ENCODE measurements around the gene RFT1.

The RFT1 gene

DNA sequence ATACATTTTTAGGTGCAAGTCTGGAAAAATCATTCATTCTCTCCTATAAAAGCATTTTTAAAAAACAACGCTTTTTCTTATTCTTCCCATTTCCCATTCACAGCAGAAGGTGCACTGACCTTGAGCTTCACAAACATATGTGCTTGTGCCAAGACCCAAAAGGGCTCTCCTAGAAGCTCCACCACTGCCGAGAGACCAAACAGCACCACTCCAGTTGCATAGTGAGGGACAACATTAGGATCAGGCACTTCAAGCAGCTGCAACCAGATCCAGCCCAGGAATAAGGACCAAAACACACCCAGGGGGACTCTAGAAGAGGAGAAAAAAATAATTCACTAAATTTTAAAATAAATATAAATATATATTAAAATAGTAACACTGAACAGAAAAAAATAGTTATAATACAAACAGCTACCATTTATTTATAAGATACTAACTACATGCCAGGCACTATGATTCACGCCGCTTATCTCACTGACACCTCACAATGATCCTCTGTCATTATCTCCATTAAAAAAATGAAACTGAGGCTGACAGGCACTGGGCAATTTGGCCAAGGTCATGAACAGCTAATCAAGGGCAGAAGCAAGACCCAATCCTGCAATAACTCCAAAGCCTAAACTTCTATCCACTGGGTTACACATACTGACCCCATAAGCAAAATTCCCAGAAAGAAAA is 7.8 kb downstream of the RFT1 start:
- DNase-seq, result no peak

DNA sequence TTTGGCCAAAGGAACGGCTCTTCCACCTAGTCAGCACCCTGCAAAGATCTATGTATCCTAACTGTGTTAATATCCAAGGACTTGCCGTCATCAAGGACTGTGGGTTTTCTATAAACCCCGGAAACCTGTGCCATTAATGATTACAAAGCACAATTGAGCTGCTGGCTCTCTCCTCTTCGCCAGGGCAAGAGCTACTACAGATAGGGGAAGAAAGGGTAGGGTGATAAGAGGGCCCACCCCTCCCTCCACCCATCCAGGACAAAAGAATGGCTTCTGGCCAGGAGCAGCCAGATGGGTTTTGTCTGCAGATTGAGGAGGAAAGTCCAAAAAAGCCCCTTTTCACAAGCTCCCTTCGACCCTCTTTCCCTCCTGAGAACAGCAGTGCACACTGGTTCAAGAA is 9.9 kb downstream of the RFT1 start:
- DNase-seq, result no peak

DNA sequence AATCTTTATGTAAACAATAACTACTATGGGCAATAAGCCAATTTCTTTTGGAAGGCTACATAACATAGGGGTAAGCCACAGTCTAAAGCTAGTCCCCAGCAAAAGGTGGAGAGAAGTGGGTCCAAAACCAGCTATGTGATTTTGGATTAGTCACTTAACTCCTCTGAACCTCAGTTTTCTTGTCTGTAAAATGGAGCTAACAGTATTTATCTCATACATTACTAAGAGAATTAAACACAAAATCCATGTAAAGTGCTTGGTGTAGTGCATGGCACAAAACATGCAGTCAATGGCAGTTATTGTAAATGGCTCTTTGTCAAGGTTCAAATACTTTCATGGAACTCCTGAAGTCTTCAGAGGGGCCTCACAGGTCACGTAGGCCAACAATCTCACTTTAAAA is 13.3 kb downstream of the RFT1 start:
- no peak for DNase-seq

DNA sequence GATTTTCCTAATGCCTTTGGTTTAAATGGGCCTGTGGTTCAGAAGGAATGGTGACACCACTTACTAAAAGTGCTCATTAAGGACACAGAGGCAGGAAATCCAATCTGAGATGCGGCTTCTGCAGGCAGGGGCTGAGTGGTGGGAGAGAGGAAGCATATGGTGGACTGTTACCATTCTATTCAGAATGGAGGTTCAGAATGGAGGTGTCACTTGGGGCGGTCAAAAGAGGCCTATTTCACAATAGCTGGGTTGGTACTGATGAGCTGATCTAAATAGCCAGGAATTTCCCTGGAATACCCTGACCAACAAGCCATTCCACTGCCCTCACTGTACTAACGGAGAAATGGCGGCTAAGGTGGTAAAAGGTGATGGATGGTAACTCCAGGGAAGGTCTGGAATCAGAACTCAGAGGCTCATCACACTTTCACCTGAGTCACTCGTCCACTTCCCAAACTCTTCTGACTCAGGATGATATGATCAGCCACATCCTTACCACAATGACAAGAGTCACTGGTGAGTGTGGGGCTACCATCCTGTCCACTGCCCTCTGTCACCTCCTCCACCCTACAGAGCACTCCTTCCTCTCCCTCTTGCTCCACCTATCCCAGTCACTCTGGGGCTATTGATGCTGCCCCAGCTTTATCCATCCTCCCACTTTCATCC is 15.7 kb downstream of the RFT1 start:
- no peak for DNase-seq

DNA sequence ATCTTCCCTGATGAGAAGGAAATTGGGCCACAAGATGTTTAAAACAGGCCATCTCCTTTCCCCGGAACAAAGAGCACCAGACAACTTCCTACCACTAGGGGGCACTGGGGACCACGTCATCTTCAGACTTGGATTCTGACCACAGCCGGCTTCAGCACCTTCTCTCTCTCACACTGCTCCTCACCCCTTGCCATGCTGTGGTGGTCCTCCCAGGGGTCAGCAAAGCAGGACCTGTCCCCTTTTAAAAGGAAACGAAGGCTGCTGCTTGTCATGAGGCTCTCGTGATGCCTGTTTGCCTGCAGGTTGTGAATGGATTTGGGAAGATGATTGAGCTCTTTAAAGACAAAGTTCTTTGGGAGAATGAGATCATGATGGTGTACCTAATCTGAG is 16.2 kb downstream of the RFT1 start:
- peak; percentile 66 for DNase-seq

DNA sequence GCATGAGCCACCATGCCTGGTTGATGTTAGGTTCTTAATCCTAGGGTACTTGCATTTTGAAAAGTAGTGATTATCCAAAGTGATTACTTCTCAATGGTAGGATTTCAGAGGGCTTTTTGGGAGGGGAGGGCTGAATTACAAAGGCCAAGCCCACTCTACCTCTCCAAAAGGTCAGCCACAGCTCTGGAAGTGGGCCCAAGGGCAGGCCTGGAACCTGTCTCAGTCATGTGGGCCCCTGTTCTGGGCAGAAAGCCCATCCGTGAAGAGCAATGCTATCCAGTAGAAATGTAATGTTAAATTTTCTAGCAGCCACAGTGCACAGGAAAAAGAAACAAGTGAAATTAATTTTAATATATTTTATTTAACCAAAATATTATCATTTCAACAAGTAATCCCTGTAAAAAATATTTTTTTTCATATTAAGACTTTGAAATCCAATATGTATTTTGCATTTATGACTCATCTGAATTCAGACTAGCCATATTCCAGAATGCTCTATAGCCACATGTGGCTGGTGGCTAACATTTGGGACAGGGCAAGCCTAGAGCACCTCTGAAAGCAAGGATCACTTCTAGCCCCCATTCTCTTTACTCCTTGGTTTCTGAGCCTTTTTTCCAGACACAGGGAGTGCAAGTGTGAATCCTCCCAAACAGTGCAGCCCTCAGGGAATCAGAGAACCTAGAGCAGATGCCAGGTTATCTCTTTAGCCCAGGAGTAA is 16.8 kb downstream of the RFT1 start:
- DNase-seq, result no peak

DNA sequence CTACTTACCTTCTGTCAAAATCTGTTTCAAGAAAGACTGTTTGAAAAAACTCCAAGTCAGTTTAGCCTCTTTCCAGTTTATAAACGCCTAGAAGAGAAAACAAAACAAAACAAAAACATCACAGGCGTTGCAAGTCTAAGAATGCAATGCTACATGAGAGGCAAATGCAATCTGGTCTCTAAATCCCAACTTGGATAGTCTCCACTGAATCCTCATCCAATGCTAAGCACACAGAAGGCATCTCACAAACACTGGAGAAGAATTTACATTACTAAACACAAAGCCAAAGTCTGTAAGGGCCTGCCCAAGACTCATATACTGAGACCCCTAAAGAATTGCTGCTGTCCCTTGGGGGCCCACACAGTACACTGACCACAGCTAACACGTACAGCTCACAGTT is 18.4 kb downstream of the RFT1 start:
- DNase-seq, result no peak

DNA sequence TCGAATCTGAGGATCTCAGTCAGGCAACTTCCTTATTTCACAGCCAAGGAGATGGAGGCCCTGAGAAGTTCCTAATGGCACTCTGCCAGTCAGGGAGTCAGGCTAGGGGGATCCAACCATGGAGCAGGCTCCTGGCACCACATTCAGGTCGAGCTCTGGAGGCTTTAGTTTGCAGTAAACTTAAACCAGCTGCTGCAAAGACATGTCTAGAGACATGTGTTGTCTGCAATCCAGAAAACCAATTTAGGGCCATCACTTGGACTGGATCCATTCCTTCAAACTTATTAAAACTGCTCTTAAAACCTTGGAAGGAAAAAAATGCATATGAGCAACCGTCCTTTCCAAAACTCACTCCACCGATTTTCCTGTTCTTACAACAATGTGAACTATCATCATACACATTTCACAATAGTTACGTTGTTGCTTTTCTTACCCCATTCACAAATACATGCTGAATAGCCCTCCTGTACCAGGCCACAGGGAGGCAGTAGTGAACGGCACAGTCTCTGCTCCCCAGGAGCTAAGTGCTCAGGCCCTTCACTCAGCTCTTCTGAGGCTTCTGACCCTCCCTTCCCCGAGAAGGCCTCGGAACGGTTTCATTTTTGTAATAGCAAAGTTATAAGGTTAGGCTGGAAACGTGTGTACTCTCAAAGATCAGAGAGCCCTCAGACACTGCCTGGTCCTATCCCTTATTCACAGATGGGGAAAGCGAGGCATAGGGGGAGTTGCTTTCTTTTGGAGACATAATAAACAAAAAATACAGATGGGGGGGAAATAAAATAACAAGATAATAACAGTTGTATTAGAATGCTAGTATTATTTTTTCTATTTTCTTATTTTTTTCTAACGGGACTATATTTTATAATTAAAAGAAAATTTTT is 20.1 kb downstream of the RFT1 start:
- DNase-seq, result no peak

DNA sequence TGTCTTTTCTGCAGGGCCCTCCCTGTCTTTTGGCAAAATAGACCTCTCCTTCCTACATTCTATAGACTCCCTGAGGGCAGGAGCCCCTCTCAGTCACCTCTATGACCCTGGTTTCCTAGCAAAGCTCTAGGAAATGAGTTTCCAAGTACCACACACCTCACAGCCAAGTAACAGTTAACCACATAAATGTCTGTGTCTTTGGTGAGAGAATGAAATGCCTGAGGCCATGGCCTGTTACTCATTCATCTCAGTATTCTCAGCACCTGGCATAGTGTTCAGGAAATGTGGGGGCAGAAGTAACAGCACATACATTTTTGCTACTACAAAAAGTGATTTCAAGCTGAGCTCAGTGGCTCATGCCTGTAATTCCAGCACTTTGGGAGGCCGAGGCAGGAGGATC is 21.0 kb downstream of the RFT1 start:
- DNase-seq, result peak; percentile 13

DNA sequence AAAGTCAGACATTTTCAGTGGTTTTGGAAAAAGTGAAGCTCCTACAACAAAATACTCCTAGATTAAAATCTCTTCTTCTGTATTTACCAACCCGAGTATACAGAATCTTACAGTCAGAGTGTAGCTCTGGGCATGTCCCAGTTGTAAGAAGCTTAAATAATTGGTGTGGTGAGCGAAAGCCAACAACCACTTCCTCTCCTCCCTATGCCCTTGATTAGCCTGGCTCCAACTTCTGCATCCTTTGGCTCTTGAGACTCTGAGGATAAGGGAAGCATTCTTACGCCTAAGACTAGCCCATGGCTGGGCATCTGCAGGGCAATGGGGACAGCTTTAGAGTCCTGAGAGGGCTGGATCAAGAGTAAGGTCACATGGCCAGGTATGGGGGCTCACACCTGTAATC is 25.5 kb downstream of the RFT1 start:
- no peak for DNase-seq

DNA sequence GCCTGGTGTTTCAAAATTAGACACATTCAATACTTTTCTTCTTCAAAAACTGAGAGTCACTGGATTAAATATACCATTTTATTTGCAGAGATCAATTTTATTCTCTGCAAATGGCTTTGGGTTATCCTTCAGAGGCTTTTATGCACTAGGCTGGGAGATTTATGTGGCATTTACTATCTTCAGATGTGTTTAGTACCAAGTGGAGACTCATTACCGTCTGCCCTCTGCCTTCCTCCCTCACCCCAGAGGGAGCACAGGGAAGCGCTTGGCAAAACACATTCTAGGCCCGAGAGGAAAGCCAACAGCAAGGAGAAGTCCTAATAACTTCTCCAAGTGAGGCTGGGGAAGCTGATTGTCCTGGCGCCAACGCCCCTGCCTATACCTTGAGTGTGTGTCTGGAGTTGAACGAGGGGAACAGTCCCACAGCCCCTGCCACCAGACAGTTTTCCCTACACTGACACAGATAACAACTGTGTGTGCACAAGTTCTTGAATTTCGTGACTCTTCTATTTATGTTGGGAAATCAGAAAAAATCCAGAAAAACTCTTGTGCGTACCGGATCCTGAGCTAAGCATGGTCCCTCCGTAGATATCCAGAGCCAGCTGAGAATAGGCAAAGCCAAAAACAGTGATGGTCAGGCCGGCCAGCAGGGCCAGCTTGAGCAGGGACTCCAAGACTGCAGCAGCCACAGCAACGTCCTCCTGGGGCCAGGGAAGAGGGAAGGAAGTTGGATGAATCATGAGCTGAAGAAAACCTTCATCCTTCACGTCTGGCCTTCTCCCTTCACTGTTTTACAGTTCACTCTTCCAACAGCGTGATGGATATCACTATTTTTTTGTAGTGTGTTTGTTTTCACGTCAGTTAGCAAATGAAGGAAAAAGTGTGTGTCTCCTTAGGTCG is 26.6 kb downstream of the RFT1 start:
- no peak for DNase-seq

DNA sequence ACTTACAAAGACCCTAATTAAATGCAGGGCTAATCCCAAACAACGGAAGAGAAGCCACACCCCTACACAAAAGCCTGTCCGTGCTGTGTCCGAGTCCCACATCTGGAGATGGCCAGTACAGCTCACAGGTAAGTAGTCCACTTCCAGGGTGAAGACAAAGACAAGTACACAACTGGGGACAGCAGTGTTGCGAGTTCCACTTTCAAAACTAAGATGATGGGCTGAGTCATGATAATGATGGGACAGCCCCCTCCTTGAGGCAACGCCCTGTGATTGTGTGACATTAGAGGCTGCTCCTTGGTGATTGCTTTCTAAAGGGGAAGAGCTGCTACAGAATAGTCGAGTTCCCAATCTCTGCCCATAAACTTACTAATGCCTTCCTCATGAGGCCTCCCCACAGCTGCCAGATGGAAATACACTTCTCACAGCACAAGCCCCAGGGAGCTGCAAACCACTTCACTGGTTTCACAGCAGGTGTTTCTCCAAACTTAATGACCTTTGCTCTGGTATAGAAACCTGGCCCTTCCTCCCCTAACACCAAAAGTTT is 27.6 kb downstream of the RFT1 start:
- no peak for DNase-seq

DNA sequence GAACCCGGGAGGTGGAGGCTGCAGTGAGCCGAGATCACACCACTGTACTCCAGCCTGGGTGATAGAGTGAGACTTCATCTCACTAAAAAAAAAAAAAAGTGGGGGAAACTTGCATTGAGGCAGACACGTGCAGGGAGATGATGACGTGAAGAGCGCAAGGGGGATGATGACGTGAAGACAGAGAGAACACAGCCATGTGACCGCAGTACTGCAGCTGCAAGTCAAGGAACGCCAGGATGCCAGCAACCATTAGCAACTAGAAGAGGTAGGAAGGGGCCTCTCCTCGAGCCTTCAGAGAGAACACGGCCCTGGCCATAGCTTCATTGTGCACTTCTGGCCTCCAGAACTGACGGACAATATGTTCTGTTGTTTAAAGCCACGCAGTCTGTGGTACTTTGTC is 28.3 kb downstream of the RFT1 start:
- DNase-seq, result no peak

DNA sequence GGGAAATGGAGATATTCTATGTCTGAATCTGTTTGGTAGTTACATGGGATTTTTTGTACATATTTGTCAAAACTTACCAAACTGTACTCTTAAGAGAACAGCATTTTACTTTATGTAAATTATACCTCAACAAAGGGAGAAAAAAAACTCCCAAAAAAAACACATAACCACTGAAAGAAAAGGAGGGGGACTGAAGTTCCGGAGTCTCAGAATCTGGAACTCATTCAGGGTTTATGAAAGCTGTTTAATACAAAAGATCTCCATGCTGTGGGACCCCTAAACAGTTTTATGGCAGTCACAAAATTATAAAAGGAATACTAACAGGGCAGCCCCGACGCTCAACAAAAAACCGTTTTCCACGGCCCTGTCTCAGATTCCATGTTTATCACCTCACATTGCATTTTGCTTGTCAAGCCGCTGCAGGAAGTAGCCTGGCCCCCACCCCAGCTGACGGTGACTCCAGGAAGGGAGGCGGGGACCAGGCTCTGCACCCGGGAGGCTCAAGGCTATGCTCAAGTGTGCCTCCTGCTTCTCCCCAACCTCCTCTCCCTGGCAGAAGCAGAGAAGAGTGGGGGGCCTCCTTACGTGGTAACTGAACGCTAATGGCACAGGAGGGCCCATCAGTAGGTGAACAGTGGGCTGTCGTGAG is 29.3 kb downstream of the RFT1 start:
- DNase-seq, result no peak

DNA sequence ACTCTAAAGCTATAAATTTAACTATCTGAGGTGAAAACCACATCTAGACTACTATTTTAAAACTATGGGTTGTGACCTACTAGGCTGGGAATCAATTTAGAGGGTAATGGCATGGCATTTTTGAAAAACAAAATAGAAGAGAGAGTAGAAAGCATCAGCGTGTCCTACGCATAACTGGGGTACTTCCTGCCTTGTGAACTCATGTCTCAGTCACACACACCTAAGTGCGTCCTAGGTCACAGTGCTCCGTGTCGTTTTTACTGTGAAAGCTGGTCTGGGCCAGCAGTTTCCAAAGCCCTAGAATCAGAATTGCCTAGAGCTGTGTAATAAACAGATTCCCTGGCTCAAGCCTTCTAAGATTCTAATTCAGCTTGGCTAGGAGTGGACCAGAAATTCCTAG is 32.3 kb downstream of the RFT1 start:
- DNase-seq, result no peak

DNA sequence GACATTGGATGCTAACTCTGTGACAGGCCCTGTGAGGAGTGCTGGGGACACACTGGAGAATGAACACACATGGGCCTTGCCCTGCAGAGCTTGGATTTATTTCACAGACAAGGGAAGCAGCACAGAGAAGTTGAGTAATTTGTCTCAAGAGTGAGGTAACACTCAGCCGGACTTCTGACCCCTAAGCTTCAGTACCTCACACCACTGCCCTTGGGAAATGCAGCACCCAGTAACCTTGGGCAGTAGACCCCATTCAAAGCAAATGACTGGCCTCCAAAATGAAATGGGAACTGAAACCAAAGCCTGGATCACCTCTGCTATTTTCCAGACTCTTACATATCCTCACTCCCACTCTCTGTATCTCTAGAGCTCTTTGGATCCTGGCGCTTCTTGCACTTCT is 37.3 kb downstream of the RFT1 start:
- no peak for DNase-seq

DNA sequence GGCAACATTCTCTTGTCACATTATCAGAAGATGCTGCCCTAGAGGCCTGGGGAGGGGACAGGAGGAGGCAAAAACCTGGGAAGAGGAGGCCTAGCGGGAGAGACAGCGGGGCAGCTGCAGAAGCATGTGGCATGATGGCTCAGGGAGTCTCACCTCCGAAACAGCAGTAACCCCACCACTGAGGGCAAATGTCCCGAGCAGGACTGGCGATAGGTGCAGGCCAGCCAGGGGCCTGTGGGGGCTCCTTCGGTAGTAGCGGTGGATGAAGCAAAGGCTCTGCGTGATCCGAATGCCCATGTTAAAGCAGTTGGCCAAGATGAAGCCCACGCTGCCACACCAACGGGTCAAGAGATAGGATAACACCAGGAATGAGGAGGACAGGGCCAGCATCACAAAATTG is 38.0 kb downstream of the RFT1 start:
- no peak for DNase-seq

DNA sequence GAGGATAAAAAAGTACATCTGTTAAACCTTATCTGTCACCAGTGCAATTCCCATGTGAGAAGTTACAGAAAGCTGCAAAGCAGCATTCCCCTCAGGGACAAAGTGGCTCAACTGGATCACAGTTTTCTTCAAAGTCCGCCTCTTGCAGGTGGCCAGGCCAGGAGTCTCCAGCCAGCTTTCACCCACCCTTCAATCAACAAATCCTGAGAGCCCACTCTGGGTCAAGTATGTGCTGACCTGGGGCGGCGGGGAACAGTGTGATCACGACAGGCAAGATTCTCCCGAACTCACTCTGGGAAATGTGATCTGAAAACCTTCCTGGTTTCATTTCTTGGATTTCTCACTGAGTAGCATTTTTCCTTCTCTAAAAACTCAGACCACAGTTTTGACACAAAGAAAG is 39.2 kb downstream of the RFT1 start:
- no peak for DNase-seq

DNA sequence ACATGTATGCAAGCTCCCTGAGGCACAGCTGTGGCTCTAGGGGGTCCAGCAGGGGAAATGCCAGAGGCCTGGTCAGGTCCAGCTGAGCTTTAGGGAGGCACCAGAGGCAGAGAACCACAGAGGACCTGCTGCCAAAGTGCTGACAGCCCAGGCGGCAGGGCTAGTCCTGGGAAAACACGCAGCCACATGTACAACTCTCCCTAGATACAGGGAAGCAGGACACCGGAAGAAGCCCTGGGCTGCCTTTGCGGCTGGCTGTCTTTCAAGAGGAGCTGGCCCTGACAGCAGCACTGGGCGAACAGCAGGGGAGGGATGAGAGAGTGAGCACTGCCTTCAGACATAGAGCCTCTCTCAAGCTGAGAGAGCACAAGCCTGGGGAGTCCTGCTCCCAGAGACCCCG is 40.7 kb downstream of the RFT1 start:
- DNase-seq, result no peak

DNA sequence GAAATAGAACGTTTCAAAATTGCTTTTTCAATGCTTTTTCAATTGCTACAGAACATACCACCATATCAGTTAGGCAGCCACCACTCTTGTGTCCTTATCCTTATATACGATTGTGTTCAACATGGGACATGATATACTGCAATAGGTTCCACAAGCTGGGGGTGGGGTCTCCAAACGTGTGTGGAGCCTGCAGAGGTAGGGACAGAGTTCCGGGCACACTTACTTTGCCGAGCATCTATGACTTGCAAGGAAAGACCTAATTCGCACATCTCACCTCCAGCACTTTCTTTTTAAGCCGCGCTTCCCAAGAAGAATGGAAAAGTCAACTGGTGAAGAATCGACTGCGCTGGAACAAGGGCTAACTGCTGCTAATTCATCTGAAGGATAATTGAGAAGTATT is 44.8 kb downstream of the RFT1 start:
- no peak for DNase-seq

DNA sequence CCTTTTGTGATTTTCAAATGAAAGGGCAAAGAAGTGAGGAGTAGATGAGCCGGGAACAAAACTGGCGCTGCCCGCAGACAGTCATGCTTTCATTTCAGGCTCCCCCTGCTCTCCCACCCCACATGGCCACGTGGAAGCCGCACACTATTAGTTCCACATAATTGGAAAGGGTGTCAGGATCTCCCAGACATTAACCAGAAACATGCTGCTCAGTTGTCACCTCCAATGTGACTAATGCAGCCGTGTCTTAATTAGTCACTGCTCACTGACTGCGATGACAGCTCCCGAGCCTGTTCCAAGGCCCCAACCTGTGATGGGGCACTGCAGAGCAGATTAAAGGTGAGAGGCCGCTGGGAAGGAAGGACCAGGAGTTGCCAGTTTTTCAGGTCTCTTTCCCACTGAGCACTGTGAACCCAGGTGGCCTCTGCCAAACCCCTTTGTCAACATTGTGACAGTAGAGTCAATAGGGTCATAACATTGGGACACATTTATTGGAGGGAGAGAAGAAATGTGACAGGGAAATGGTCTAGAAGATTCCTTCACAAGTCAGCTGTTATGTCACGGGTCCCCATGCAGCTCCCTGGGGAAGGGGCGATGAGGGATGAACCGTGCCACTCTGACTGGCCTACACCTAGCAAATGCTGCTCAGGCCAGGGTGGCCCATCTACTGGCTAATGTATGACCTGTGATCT is 45.8 kb downstream of the RFT1 start:
- no peak for DNase-seq
